DOHH2 (cell line): Measurements from ENCODE around the gene CRYBA1.

ENCODE experiments used
- H3F3A ChIP-seq: fragments of 200-600 bp; sonication (generic), shearing (Covaris generic); 2 replicates; pipeline ENCODE4 v1.6.0; 2016; ENCODE audit warnings: antibody characterized with exemption, mild to moderate bottlenecking; ENCODE audit not compliant: control insufficient read depth, insufficient read depth
- H3K27ac ChIP-seq: fragments of 200-600 bp; sonication (generic); 2 replicates; pipeline ENCODE4 v1.5.1; 2014; ENCODE audit warnings: low read depth, mild to moderate bottlenecking, low read length, moderate library complexity
- H3K27me3 ChIP-seq: fragments of 200-600 bp; sonication (generic); 2 replicates; pipeline ENCODE4 v1.6.1; 2014; ENCODE audit warnings: mild to moderate bottlenecking, low read length, mixed read lengths; ENCODE audit not compliant: control insufficient read depth
- H3K36me3 ChIP-seq: fragments of 200-600 bp; sonication (generic); 2 replicates; pipeline ENCODE4 v1.6.1; 2014; ENCODE audit warnings: mild to moderate bottlenecking, low read length, moderate library complexity, mixed read lengths; ENCODE audit not compliant: control insufficient read depth
- H3K4me1 ChIP-seq: fragments of 200-600 bp; sonication (generic); 2 replicates; pipeline ENCODE4 v1.6.1; 2014; ENCODE audit warnings: mild to moderate bottlenecking, low read length, mixed read lengths; ENCODE audit not compliant: control insufficient read depth
- H3K4me2 ChIP-seq: fragments of 200-600 bp; sonication (generic); 2 replicates; pipeline ENCODE4 v1.6.0; 2014; ENCODE audit warnings: mild to moderate bottlenecking, low read length, moderate library complexity
- H3K4me3 ChIP-seq: fragments of 200-600 bp; sonication (generic); 2 replicates; pipeline ENCODE4 v1.5.1; 2014; ENCODE audit warnings: mild to moderate bottlenecking, low read length, mixed read lengths
- H3K79me2 ChIP-seq: fragments of 200-600 bp; sonication (generic); 2 replicates; pipeline ENCODE4 v1.6.1; 2014; ENCODE audit warnings: mild to moderate bottlenecking, low read length, mixed read lengths; ENCODE audit not compliant: control insufficient read depth
- H3K9me2 ChIP-seq: fragments of 200-600 bp; sonication (generic); replicated peaks from 2 replicates; pipeline ENCODE4 v1.6.1; 2014; ENCODE audit warnings: mild to moderate bottlenecking, low read length, mixed read lengths; ENCODE audit not compliant: control insufficient read depth
- H3K9me3 ChIP-seq: fragments of 200-600 bp; sonication (generic); 2 replicates; pipeline ENCODE4 v1.6.1; 2014; ENCODE audit warnings: antibody characterized with exemption, low read length, mixed read lengths; ENCODE audit not compliant: control insufficient read depth, insufficient read depth
- H4K20me1 ChIP-seq: fragments of 200-600 bp; sonication (generic); 2 replicates; pipeline ENCODE4 v1.6.0; 2014; ENCODE audit warnings: low read depth, mild to moderate bottlenecking, antibody characterized with exemption, low read length, moderate library complexity; ENCODE audit not compliant: control insufficient read depth, insufficient read depth
- CTCF ChIP-seq: fragments of 200-600 bp; sonication (generic); IDR thresholded peaks from one replicate; pipeline ENCODE4 v1.5.1; 2014; ENCODE audit warnings: antibody characterized with exemption, mild to moderate bottlenecking, low read depth, low read length; ENCODE audit not compliant: poor library complexity, severe bottlenecking
- EZH2phosphoT487 ChIP-seq: fragments of 200-600 bp; sonication (generic); IDR thresholded peaks from 2 replicates; pipeline ENCODE4 v1.6.1; 2017; ENCODE audit warnings: borderline replicate concordance, mild to moderate bottlenecking, antibody characterized with exemption, low read length, moderate library complexity, mixed read lengths

Gene CRYBA1

DNA sequence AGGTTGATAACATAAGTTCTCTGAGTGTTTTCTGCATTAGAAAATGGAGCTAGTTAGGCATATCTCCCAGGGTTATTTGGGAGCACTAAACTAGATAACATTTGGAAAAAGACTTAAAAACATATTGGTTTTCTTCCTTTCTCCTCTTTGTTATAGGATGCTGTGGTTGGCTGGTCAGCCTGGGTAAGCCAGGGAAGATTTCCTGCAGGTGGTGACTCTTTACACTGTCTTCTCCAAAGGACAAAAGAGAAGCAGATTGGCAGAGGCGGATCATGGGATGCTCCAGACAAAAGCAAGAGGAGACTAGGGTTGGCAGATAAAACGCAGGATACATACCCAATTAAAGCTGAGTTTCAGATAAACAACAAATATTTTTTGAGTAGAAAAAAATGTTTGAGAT is 6.2 kb upstream of the CRYBA1 start:
- Histone ChIP-seq H4K20me1 (no peaks in the 10 kb centered on the region), H3K36me3 (no peaks in the 10 kb centered on the region), H3K4me3 (no peak overlapping the region), H3K9me3 (no peaks in the 10 kb centered on the region), H3K4me2 (no peak overlapping the region), H3K79me2 (no peaks in the 10 kb centered on the region), H3K4me1 (peaks cover 7% of the 10 kb centered on the region), H3F3A (no peaks in the 10 kb centered on the region), H3K27ac (no peak overlapping the region), H3K27me3 (no peaks in the 10 kb centered on the region), H3K9me2 (no peaks in the 10 kb centered on the region)
- TF ChIP-seq EZH2phosphoT487 = no peak
- TF ChIP-seq CTCF = no peak

GRCh38 chr17:29240968-29241963 is 5.4 kb upstream of the CRYBA1 start:
- H3K4me3 ChIP-seq = no peak overlapping the region
- no peaks in the 10 kb centered on the region for H3K9me3 ChIP-seq
- H3K27me3 ChIP-seq = no peaks in the 10 kb centered on the region
- TF ChIP-seq CTCF = peak; percentile 30
- no peak for TF ChIP-seq EZH2phosphoT487
- no peaks in the 10 kb centered on the region for H4K20me1 ChIP-seq
- H3K9me2 ChIP-seq = no peaks in the 10 kb centered on the region
- no peaks in the 10 kb centered on the region for H3K79me2 ChIP-seq
- no peak overlapping the region for H3K27ac ChIP-seq
- H3F3A ChIP-seq = no peaks in the 10 kb centered on the region
- H3K36me3 ChIP-seq = no peaks in the 10 kb centered on the region
- H3K4me1 ChIP-seq = peaks cover 7% of the 10 kb centered on the region
- H3K4me2 ChIP-seq = no peak overlapping the region

- Histone ChIP-seq H3K36me3 (no peaks in the 10 kb centered on the region), H3K4me2 (no peak overlapping the region), H3K27me3 (no peaks in the 10 kb centered on the region), H3K79me2 (no peaks in the 10 kb centered on the region), H4K20me1 (no peaks in the 10 kb centered on the region), H3K27ac (no peak overlapping the region), H3K4me1 (peaks cover 8% of the 10 kb centered on the region), H3K9me2 (no peaks in the 10 kb centered on the region), H3F3A (no peaks in the 10 kb centered on the region), H3K9me3 (no peaks in the 10 kb centered on the region), H3K4me3 (no peak overlapping the region)
- TF ChIP-seq CTCF (no peak), EZH2phosphoT487 (no peak)
Observed at GRCh38 chr17:29242051-29242450, 4.6 kb upstream of the CRYBA1 start.
